Body of pancreas (tissue), 4 donors: Measurements from ENCODE around the gene KIRREL3. TPM values are rescaled to one million over a fixed set of nuclear protein-coding genes. Genes with fewer than 3 reads are reported as not detected.
A peak's percentile ranks its signal among the peaks of the same experiment; 100 is the strongest.

Source experiments
- ATAC-seq: fragments of 150-250 bp; one replicate; pipeline ENCODE4 v1.9.1; 2016
- DNase-seq, 4 donors: peaks; one replicate each; pipeline ENCODE4 v3.0.0-alpha.2; 2019
- H3K27ac ChIP-seq, 4 donors: fragments of 200-600 bp; sonication (generic); 1 replicate in 3 of 4; 2 replicates in 1 of 4; pipeline versions ENCODE4 v1.5.1 to v1.6.1; 2016 to 2019; ENCODE audit warnings: mild to moderate bottlenecking in 1 of 4, mixed read lengths in 1 of 4, moderate library complexity in 1 of 4
- H3K27me3 ChIP-seq, 2 donors: fragments of 200-600 bp; sonication (generic); one replicate each; pipeline ENCODE4 v1.6.0; 2016; ENCODE audit warnings: mild to moderate bottlenecking in 1 of 2
- H3K36me3 ChIP-seq, 2 donors: fragments of 200-600 bp; sonication (generic); replicated peaks in 1 of 2; 2 replicates each; pipeline ENCODE4 v1.5.1; 2016; ENCODE audit warnings: low read depth in 2 of 2; ENCODE audit not compliant: insufficient read depth in 1 of 2
- H3K4me1 ChIP-seq: fragments of 200-600 bp; sonication (generic); one replicate; pipeline ENCODE4 v1.6.0; 2016
- H3K4me3 ChIP-seq, 2 donors: fragments of 200-600 bp; sonication (generic); 1 replicate in 1 of 2; 2 replicates in 1 of 2; pipeline ENCODE4 v1.5.1; 2016 to 2019
- H3K9me3 ChIP-seq, 3 donors: fragments of 200-600 bp; sonication (generic); 1 replicate in 2 of 3; 2 replicates in 1 of 3; pipeline ENCODE4 v1.5.1; 2016
- CTCF ChIP-seq, 7 experiments: fragments of 450-650 bp in 4 of 7; fragments of 200-600 bp in 3 of 7; sonication (generic) in 3 of 7; IDR thresholded peaks; one replicate each; pipeline ENCODE4 v1.5.1; 2016 to 2019; ENCODE audit warnings: antibody characterized with exemption in 7 of 7
- POLR2A ChIP-seq, 3 donors: fragments of 450-650 bp; IDR thresholded peaks; one replicate each; pipeline ENCODE4 v1.6.1; 2016; ENCODE audit warnings: antibody characterized with exemption in 3 of 3, mild to moderate bottlenecking in 2 of 3
- WGBS, 2 donors: methylation state at CpG; one replicate each; pipeline ENCODE4 v1.1.5; 2017; 5-methylcytosine and 5-hydroxymethylcytosine counted together
- intact Hi-C: fragments of 100-400 bp; cut with DNase I; formaldehyde crosslinking; loops from one replicate; pipeline ENCODE4 v1.15.1; 2023
- total RNA-seq, 2 donors: library from RNA; depleted of rRNA; stranded (reverse); fragments of >200 nt; gene quantifications; one replicate each; pipeline ENCODE4 v1.1.0, GENCODE V29; 2016

Gene KIRREL3
- total RNA-seq, 2 donors from 2014 or later: 0.26 TPM; not detected in 1

DNA sequence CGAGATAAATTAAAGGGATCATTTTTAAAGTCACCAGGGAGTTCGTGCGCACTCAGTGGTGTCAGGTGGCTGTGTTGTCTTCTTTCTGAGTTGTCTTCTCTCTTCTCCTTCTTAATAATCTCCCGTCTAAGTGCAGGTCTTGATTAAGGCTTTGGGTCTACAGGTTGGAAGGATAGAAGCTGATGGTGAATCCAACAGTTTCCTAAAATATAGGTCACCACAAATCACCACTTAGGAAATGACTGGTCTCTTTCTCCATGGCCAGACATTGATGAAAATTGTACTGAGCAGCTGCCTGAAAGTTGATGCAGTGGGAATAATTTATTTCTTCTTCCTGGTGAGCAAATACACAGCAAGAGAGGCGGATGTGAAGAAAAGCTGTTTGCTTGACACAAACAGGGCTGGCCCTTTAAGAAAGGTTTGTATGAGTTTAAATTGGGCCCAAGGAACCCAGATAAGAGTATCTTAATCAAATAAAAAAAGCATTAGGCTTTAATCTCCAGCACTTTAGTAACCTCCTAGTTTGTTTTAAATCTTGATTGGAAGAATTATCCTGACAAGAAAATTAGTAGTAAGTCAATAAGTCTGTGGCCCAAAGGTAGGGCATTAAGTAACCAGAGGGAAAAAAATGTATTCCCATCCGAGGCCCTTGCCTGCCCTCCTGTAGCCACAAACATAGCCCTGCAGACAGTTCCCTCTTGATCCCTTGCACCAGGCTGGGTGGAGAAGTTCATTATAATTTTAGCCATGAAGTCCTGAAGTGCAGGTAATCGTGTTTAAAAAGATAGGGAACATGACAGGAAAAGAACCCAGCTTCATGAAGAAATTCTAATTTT is 245.8 kb downstream of the KIRREL3 start:
- intact Hi-C loops: no loop called here
- ATAC-seq: peak; percentile 45

GRCh38 chr11:126753990-126754389 is 246.6 kb downstream of the KIRREL3 start:
- ATAC-seq (no peak), DNase-seq (no peak)
- Histone ChIP-seq H3K4me3 (no peak overlapping the region), H3K9me3 (no peaks in the 10 kb centered on the region), H3K27ac (no peak overlapping the region), H3K36me3 (no peaks in the 10 kb centered on the region), H3K27me3 (no peaks in the 10 kb centered on the region), H3K4me1 (peaks cover 13% of the 10 kb centered on the region)
- 60 to 85% methylated on average over 1 of the region's 1 CpG for WGBS, 2 donors
- TF ChIP-seq POLR2A (IDR thresholded peaks at IDR 0.05) (no peak), CTCF (IDR thresholded peaks at IDR 0.05) (no peak)
- intact Hi-C loops: no loop called here

More for the DNA sequence above, 245.8 kb downstream of the KIRREL3 start:
- H3K27me3 ChIP-seq: no peaks in the 10 kb centered on the region
- DNase-seq: peak in 2 of 4 donors; percentile 13 to 16
- H3K27ac ChIP-seq: no peak overlapping the region
- WGBS, 2 donors: 42 to 53% methylated on average over 7 of the region's 7 CpGs
- H3K4me3 ChIP-seq: no peak overlapping the region
- H3K9me3 ChIP-seq: no peaks in the 10 kb centered on the region
- no peaks in the 10 kb centered on the region for H3K36me3 ChIP-seq
- TF ChIP-seq CTCF (IDR thresholded peaks at IDR 0.05) (no peak), POLR2A (IDR thresholded peaks at IDR 0.05) (no peak)
- H3K4me1 ChIP-seq: peaks cover 13% of the 10 kb centered on the region

GRCh38 chr11:126751242-126751641 is 249.3 kb downstream of the KIRREL3 start:
- Histone ChIP-seq H3K27me3 (no peaks in the 10 kb centered on the region), H3K4me1 (peaks cover 13% of the 10 kb centered on the region), H3K9me3 (no peaks in the 10 kb centered on the region), H3K4me3 (no peak overlapping the region), H3K36me3 (no peaks in the 10 kb centered on the region), H3K27ac (no peak overlapping the region)
- ATAC-seq (no peak), DNase-seq (no peak)
- intact Hi-C loops: no loop called here
- WGBS, 2 donors: 88 to 90% methylated on average over 4 of the region's 4 CpGs
- no peak for TF ChIP-seq CTCF (IDR thresholded peaks at IDR 0.05)
- no peak for TF ChIP-seq POLR2A (IDR thresholded peaks at IDR 0.05)

GRCh38 chr11:126748793-126749192 is 251.8 kb downstream of the KIRREL3 start:
- Histone ChIP-seq H3K27ac (no peak overlapping the region), H3K9me3 (no peaks in the 10 kb centered on the region), H3K4me3 (no peak overlapping the region), H3K4me1 (no peaks in the 10 kb centered on the region), H3K36me3 (no peaks in the 10 kb centered on the region), H3K27me3 (no peaks in the 10 kb centered on the region)
- intact Hi-C loops: no loop called here
- TF ChIP-seq POLR2A (IDR thresholded peaks at IDR 0.05) (no peak), CTCF (IDR thresholded peaks at IDR 0.05) (no peak)
- DNase-seq (no peak), ATAC-seq (no peak)
- WGBS, 2 donors: 87% methylated on average over 6 of the region's 6 CpGs
